Duodenal mucosa (tissue), 2 donors: ENCODE data around the gene GOLT1B.
"Not testable (repeated sequence)": the region's sequence is repeated elsewhere in the genome, so short reads cannot be mapped to it uniquely, and the experiment has no call there.

ENCODE experiments used
- H3K27ac ChIP-seq: one replicate; pipeline ENCODE4 v1.7.0; 2013; ENCODE audit warnings: low read depth, low read length
- H3K27me3 ChIP-seq, 2 donors: one replicate each; pipeline ENCODE4 v1.7.0; 2013; ENCODE audit warnings: low read length in 2 of 2, control low read depth in 1 of 2; ENCODE audit not compliant: insufficient read depth in 2 of 2, control insufficient read depth in 1 of 2
- H3K36me3 ChIP-seq, 2 donors: one replicate each; pipeline ENCODE4 v1.7.0; 2013; ENCODE audit warnings: low read length in 2 of 2, control low read depth in 1 of 2; ENCODE audit not compliant: insufficient read depth in 2 of 2, control insufficient read depth in 1 of 2
- H3K4me1 ChIP-seq, 2 donors: one replicate each; pipeline ENCODE4 v1.7.0; 2013; ENCODE audit warnings: low read length in 2 of 2, control low read depth in 1 of 2; ENCODE audit not compliant: insufficient read depth in 2 of 2, control insufficient read depth in 1 of 2
- H3K4me3 ChIP-seq, 2 donors: one replicate each; pipeline ENCODE4 v1.7.0; 2013; ENCODE audit warnings: low read length in 2 of 2, low read depth in 1 of 2
- H3K9ac ChIP-seq, 2 donors: one replicate each; pipeline ENCODE4 v1.7.0; 2013; ENCODE audit warnings: low read length in 2 of 2, low read depth in 1 of 2
- H3K9me3 ChIP-seq, 2 donors: one replicate each; pipeline ENCODE4 v1.7.0; 2013; ENCODE audit warnings: low read length in 2 of 2, control low read depth in 1 of 2; ENCODE audit not compliant: control insufficient read depth in 1 of 2

GOLT1B gene, protein sequence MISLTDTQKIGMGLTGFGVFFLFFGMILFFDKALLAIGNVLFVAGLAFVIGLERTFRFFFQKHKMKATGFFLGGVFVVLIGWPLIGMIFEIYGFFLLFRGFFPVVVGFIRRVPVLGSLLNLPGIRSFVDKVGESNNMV

DNA sequence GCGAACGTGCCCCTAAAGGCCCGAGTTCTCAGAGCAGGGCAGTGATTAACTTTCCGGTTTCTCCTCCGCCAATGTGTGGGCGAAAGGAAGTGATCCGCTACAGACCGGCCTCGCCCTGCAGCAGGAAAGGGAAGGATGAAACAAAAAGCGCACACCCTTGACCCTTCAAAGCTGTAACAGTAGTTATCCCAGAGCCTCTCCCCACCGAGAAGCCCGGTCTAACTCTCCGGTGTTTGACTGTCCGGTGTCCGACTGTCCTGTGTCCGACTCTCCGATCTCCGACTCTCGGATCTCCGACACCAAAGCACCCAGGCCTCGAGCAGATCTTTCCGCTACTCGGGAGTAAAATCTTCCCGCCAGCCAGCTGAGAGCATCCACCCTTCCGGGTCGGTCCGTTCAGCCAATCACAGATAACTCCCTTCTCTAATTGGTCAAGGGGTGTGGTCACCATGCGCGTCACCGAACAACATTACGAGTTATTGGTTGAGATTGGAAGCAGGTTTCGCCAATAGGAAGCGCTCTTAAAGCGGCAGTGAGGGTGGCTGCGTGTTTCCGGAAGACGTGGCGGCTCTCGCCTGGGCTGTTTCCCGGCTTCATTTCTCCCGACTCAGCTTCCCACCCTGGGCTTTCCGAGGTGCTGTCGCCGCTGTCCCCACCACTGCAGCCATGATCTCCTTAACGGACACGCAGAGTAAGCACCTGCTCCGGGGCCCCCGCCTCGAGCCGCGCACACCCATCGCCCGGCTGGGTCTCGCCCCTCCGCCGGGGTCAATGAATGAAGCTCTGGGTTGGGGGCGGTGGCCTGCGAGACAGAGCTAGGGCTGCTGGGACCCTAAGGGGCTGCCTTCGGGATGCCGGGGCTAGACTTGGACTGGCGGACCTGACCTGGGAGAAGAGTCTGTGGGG lies at the start of gene GOLT1B, which contains the start of gene RECQL:
Gene GOLT1B, plus strand, starts transcription at position 532 of the 906 bp plus-strand sequence. Its CDS starts 135 bp downstream, at position 667.
Gene RECQL, minus strand, starts transcription at position 378 of the 906 bp plus-strand sequence. CDS start 2,065 bp downstream, outside the sequence.
- H3K4me1 ChIP-seq: peaks cover 20 to 26% of the 10 kb centered on the region in 2 donors

DNA sequence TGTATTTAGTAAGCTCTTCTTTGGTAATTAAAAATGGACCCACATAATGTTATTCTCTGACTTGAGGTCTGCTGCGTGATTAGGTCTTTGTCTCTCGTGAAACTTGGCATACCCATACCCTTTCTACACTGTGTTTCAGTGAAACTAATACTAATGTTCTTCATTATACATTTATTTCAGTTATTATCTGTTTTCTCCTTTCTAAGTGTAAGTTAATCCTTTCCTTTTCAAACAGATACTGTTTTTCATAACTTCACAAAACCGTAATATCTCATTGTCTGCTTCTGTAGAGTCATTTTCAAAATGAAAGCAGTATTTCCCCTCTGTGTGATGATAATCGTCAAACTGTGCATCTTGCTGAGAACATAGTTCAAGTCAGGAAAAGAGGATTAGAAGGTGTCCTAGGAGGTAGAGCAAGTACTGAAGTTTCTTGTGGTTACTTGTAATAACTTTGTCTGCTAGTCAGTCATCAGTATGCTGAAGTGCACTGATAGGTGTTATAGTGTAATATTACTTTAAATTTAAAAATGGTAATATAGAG lies 48.2 kb upstream of the GOLT1B start:
- no peak overlapping the region for H3K4me3 ChIP-seq
- H3K9me3 ChIP-seq: no peaks in the 10 kb centered on the region
- no peaks in the 10 kb centered on the region for H3K27me3 ChIP-seq
- peaks cover 10 to 44% of the 10 kb centered on the region in 2 donors for H3K36me3 ChIP-seq
- H3K27ac ChIP-seq: no peak overlapping the region
- no peak overlapping the region for H3K9ac ChIP-seq
- no peaks in the 10 kb centered on the region for H3K4me1 ChIP-seq

More for the DNA sequence above, at the start of gene GOLT1B, which contains the start of gene RECQL:
- Histone ChIP-seq H3K9me3 (no peaks in the 10 kb centered on the region), H3K4me3 (peak within 1 kb of the TSS; percentile 88), H3K27ac (peak within 1 kb of the TSS; percentile 70), H3K27me3 (no peaks in the 10 kb centered on the region), H3K36me3 (peaks cover 7 to 17% of the 10 kb centered on the region in 2 donors), H3K9ac (peak within 1 kb of the TSS; percentile 79 to 90)

DNA sequence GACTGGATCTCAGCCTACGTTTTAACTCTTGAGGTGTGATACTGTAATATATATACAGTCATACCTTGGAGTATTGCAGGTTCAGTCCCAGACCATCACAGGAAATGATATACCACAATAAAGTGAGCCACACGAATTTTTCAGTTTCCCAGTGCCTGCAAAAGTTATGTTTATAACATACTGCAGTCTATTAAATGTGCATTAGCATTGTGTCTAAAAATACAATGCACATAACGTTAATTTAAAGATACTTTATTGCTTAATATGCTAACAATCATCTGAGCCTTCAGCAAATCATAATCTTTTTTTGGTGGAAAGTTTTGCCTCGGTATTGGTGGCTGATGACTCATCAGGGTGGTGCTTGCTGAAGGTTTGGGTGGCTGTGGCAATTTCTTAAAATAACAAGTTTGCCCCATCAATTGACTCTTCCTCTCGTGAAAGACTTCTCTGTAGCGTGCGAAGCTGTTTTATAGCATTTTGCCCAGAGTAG lies 45.3 kb upstream of the GOLT1B start:
- Histone ChIP-seq H3K27ac (no peak overlapping the region), H3K27me3 (no peaks in the 10 kb centered on the region), H3K9ac (no peak overlapping the region), H3K9me3 (no peaks in the 10 kb centered on the region), H3K4me1 (no peaks in the 10 kb centered on the region), H3K4me3 (no peak overlapping the region), H3K36me3 (peaks cover 11 to 51% of the 10 kb centered on the region in 2 donors)

DNA sequence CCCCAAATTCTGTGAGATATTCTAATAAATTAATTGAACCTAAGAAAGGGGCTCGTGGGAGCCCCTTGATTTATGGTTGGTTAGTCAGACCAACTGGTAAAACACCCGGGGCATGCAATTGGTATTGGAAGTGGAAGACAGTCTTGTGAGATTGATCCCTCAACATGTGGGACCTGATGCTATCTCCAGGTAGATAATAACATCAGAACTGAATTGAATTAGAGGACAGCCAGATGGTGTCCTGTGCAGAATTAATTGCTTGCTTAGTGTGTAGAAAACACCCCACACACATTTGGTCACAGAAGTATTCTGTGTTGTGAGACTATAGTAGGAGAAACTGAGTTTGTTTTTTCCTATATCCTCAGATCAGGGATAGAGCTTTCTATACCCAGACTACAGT lies 42.1 kb upstream of the GOLT1B start:
- H3K4me3 ChIP-seq: no peak overlapping the region
- peaks cover 30 to 66% of the 10 kb centered on the region in 2 donors for H3K36me3 ChIP-seq
- no peaks in the 10 kb centered on the region for H3K27me3 ChIP-seq
- H3K9me3 ChIP-seq: no peaks in the 10 kb centered on the region
- no peak overlapping the region for H3K27ac ChIP-seq
- no peaks in the 10 kb centered on the region for H3K4me1 ChIP-seq
- H3K9ac ChIP-seq: no peak overlapping the region

DNA sequence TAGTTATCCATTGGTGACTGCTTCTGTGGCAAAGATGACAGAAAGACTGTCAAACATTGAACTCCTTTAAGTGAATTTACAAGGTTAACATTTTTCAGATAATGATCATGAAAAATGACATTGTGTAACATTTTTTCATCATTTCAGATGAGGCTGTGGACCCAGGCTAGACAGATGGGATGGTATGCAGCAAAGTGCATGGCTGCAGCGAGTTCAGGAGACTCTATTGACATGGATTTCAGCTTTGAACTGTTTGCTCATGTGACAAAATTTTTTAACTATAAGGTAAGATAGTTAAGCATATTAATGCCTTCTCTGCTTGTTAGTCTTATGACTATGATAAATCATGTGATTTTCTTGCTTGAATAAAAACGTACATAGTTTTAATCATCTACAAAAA lies 34.3 kb upstream of the GOLT1B start:
- not testable (repeated sequence) for H3K9ac ChIP-seq, H3K4me1 ChIP-seq, H3K27ac ChIP-seq, H3K27me3 ChIP-seq, H3K4me3 ChIP-seq, H3K9me3 ChIP-seq
- peaks cover 12 to 44% of the 10 kb centered on the region in 2 donors for H3K36me3 ChIP-seq

DNA sequence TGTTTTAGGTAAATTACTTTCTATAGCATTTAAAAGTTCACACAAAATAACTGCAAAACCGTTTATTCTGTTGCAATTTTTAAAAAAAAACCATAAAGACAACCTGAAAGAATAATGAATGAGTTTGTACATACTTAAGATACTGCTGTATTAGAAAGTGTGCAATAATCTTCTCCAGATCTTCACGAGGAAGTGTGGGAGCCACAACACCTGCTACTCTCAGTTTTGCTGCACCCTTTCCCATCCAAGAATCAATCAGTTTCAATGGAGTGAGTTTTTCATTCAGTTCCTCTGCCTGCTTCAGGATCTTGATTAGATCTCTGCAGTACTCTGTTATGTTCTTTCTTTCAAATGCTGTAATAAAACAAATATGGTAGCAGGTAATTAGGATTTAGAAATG lies 30.3 kb upstream of the GOLT1B start:
- Histone ChIP-seq H3K4me1 (no peaks in the 10 kb centered on the region), H3K36me3 (peaks cover 10 to 39% of the 10 kb centered on the region in 2 donors), H3K9me3 (no peaks in the 10 kb centered on the region), H3K4me3 (no peak overlapping the region), H3K9ac (no peak overlapping the region), H3K27me3 (no peaks in the 10 kb centered on the region), H3K27ac (no peak overlapping the region)

DNA sequence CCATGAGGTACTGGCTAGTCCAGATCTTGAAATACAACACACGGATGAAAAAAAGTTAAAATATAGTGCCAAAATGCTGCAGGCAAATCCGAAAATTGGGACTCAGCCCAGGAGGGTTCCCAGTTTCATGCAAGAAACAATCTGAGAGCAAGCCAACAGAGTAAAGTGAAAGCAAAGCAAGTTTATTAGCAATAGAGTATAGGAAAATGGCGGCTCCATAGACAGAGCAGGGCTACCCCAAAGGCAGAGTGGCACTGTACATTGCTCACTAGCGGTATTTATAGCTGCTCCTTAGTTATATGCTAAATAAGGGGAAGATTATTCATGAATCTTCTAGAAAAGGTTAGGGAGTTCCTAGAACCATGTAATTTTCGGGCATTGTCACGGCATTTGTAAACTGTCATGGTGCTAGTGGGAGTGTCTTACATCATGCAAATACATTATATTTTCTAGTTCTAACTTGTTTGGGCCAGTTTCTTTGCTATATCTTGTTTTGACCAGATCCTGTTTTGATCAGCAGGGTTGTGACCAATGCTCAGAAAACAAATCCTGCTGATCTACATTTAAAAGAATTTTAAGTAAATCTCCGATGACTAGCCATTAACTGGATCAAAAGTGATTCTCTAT lies 29.3 kb upstream of the GOLT1B start:
- no peak overlapping the region for H3K27ac ChIP-seq
- no peak overlapping the region for H3K4me3 ChIP-seq
- no peaks in the 10 kb centered on the region for H3K27me3 ChIP-seq
- H3K9me3 ChIP-seq: no peaks in the 10 kb centered on the region
- H3K36me3 ChIP-seq: peaks cover 10 to 39% of the 10 kb centered on the region in 2 donors
- no peak overlapping the region for H3K9ac ChIP-seq
- H3K4me1 ChIP-seq: no peaks in the 10 kb centered on the region

DNA sequence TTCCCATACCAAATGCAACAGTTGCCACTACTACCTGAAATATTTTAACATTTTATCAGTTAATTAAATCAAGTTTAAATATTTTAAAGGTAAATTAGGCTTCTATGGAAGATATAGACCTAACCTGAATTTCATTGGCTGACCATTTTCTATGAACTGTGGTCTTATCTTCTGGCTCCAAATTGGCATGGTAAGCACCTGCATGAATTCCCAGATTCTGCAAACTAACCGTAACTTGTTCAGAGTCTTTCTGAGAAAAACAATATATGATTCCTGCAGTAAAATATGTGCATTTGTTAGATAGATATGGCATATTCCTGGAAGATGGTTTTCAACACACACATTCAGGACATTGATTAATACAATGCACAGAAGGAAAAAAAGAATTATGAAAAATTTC lies 26.0 kb upstream of the GOLT1B start:
- Histone ChIP-seq H3K4me3 (no peak overlapping the region), H3K27ac (no peak overlapping the region)

DNA sequence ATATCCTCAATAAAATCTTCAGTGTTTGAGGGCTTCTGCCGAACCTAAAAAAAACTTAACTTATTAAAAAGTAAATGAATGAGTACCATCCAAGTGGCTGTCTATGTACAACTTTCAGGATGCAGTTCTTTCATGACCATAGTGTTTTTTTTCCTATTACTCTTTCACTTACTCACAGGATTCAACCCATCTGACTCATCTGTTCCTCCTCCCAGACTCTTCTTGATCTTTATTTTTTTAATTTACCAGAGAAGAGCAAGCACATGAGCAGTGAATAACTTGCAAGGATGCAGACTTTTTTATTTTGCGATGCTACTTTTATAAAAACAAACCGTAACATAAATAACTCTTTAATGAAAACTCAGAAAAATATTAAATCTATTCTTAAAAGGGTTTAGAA lies 24.6 kb upstream of the GOLT1B start:
- H3K4me1 ChIP-seq: no peaks in the 10 kb centered on the region
- H3K36me3 ChIP-seq: peaks cover 17 to 49% of the 10 kb centered on the region in 2 donors

More for the DNA sequence above, 26.0 kb upstream of the GOLT1B start:
- H3K36me3 ChIP-seq: peaks cover 13 to 50% of the 10 kb centered on the region in 2 donors
- no peaks in the 10 kb centered on the region for H3K9me3 ChIP-seq
- no peaks in the 10 kb centered on the region for H3K27me3 ChIP-seq
- no peaks in the 10 kb centered on the region for H3K4me1 ChIP-seq
- no peak overlapping the region for H3K9ac ChIP-seq

More for the DNA sequence above, 24.6 kb upstream of the GOLT1B start:
- Histone ChIP-seq H3K27ac (no peak overlapping the region), H3K27me3 (no peaks in the 10 kb centered on the region), H3K4me3 (no peak overlapping the region), H3K9me3 (no peaks in the 10 kb centered on the region), H3K9ac (no peak overlapping the region)
